BE2C (cell line): ENCODE data around the gene NDUFAF2.
A peak's percentile ranks its signal among the peaks of the same experiment; 100 is the strongest.
"Not testable (repeated sequence)": the region's sequence is repeated elsewhere in the genome, so short reads cannot be mapped to it uniquely, and the experiment has no call there.

Experiments used
- DNase-seq: peaks from one replicate; pipeline ENCODE4 v3.0.0-alpha.2; 2020
- H3K27me3 ChIP-seq: fragments of 250-450 bp; sonication (Bioruptor Pico); 2 replicates; pipeline ENCODE4 v1.5.1; 2020; ENCODE audit warnings: mild to moderate bottlenecking
- H3K36me3 ChIP-seq: fragments of 250-450 bp; sonication (Bioruptor Pico); 2 replicates; pipeline ENCODE4 v1.5.1; 2020; ENCODE audit warnings: mild to moderate bottlenecking
- H3K4me1 ChIP-seq: fragments of 250-450 bp; sonication (Bioruptor Pico); 2 replicates; pipeline ENCODE4 v1.5.1; 2020
- H3K4me3 ChIP-seq: 2 replicates; pipeline ENCODE4 v1.5.1; 2011; ENCODE audit warnings: low read depth, low read length
- H3K9me3 ChIP-seq: fragments of 250-450 bp; sonication (Bioruptor Pico); 2 replicates; pipeline ENCODE4 v1.5.1; 2020
- TF ChIP-seq, protein P1 (sequence below): IDR thresholded peaks from 2 replicates; pipeline ENCODE4 v1.5.1; 2012; ENCODE audit warnings: mild to moderate bottlenecking, low read depth, low read length

Gene NDUFAF2

DNA sequence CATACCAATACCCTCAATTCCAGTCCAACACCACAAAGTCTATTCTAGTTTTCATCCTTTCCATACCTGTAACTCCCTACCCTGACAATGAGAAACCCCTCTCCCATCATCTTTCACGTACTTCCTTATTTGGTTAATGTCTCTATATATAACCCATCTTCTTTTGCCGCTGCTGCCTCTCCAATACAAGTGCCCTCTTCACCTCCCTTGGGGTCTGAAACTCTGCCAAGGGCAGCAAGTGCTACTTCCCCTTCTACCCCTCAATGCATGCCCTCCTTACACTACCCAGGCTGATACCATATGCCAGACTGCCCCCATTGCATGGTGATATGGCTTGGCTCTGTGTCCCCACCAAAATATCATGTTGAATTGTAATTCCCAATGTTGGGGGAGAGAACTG is 241.6 kb downstream of the NDUFAF2 start:
- TF ChIP-seq, protein P1, sequence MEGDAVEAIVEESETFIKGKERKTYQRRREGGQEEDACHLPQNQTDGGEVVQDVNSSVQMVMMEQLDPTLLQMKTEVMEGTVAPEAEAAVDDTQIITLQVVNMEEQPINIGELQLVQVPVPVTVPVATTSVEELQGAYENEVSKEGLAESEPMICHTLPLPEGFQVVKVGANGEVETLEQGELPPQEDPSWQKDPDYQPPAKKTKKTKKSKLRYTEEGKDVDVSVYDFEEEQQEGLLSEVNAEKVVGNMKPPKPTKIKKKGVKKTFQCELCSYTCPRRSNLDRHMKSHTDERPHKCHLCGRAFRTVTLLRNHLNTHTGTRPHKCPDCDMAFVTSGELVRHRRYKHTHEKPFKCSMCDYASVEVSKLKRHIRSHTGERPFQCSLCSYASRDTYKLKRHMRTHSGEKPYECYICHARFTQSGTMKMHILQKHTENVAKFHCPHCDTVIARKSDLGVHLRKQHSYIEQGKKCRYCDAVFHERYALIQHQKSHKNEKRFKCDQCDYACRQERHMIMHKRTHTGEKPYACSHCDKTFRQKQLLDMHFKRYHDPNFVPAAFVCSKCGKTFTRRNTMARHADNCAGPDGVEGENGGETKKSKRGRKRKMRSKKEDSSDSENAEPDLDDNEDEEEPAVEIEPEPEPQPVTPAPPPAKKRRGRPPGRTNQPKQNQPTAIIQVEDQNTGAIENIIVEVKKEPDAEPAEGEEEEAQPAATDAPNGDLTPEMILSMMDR = no peak
- Histone ChIP-seq H3K4me1 (no peaks in the 10 kb centered on the region), H3K36me3 (no peaks in the 10 kb centered on the region), H3K9me3 (no peaks in the 10 kb centered on the region), H3K27me3 (no peaks in the 10 kb centered on the region), H3K4me3 (no peak overlapping the region)
- DNase-seq = no peak

GRCh38 chr5:61187352-61187751 is 242.3 kb downstream of the NDUFAF2 start:
- H3K4me1 ChIP-seq, DNase-seq, H3K27me3 ChIP-seq, H3K4me3 ChIP-seq, H3K36me3 ChIP-seq, H3K9me3 ChIP-seq: not testable (repeated sequence)

DNA sequence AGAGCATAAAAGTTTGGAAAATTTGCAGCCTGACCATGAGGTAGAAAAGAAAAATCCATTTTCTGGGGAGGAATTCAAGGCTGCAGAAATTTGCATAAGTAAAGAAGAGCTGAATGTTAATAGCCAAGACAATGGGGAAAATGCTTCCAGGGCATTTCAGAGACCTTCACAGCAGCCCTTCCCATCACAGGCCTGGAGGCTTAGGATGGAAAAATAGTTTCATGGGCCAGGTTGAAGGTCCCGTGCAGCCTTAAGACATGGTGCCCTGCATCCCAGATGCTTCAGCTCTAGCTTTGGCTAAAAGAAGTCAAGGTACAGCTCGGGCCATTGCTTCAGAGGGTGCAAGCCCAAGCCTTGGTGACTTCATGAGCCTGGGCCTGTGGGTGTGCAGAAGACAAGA is 242.8 kb downstream of the NDUFAF2 start:
- not testable (repeated sequence) for H3K4me1 ChIP-seq, H3K27me3 ChIP-seq, DNase-seq, H3K36me3 ChIP-seq, H3K9me3 ChIP-seq, H3K4me3 ChIP-seq

DNA sequence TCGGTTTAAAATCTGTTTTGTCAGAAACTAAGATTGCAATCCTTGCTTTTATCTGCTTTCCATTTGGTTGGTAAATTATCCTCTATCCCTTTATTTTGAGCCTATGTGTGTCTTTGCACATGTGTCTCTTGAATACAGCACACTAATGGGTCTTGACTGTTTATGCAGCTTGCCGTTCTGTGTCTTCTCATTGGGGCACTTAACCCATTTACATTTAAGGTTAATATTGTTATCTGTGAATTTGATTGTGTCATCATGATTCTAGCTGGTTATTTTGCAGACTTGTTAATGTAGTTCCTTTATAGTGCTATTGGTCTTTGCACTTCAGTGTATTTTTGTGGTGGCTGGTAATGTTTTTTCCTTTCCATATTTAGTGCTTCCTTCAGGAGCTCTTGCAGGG is 253.6 kb downstream of the NDUFAF2 start:
- Histone ChIP-seq H3K27me3 (no peaks in the 10 kb centered on the region), H3K36me3 (no peaks in the 10 kb centered on the region), H3K4me3 (no peak overlapping the region), H3K4me1 (no peaks in the 10 kb centered on the region), H3K9me3 (no peaks in the 10 kb centered on the region)
- TF ChIP-seq, protein P1 = no peak
- no peak for DNase-seq

- DNase-seq = peak; percentile 51
- TF ChIP-seq, protein P1 = no peak
- H3K4me3 ChIP-seq = no peak overlapping the region
These were observed 255.7 kb downstream of the NDUFAF2 start for GRCh38 chr5:61200582-61201155.

GRCh38 chr5:61202213-61202612 is 257.2 kb downstream of the NDUFAF2 start:
- no peak overlapping the region for H3K4me3 ChIP-seq
- DNase-seq = no peak
- no peaks in the 10 kb centered on the region for H3K27me3 ChIP-seq
- H3K36me3 ChIP-seq = no peaks in the 10 kb centered on the region
- TF ChIP-seq, protein P1 = no peak
- H3K9me3 ChIP-seq = no peaks in the 10 kb centered on the region; the same call in 1 of the 2 replicates
- H3K4me1 ChIP-seq = no peaks in the 10 kb centered on the region

More at GRCh38 chr5:61200582-61201155, 255.7 kb downstream of the NDUFAF2 start:
- Histone ChIP-seq H3K27me3 (no peaks in the 10 kb centered on the region), H3K36me3 (no peaks in the 10 kb centered on the region), H3K9me3 (no peaks in the 10 kb centered on the region), H3K4me1 (no peaks in the 10 kb centered on the region)
